HG03280 (cell line): Measurements from ENCODE around the gene CRACR2B.

Source experiments
- ATAC-seq: cut with Tn5 transposase; IDR thresholded peaks from one replicate; pipeline ENCODE4 v1.9.1; 2021; ENCODE audit warnings: mild to moderate bottlenecking, moderate library complexity; ENCODE audit not compliant: unreplicated experiment

The CRACR2B gene

GRCh38 chr11:865462-866430 is 38.0 kb downstream of the CRACR2B start:
- no peak for ATAC-seq

DNA sequence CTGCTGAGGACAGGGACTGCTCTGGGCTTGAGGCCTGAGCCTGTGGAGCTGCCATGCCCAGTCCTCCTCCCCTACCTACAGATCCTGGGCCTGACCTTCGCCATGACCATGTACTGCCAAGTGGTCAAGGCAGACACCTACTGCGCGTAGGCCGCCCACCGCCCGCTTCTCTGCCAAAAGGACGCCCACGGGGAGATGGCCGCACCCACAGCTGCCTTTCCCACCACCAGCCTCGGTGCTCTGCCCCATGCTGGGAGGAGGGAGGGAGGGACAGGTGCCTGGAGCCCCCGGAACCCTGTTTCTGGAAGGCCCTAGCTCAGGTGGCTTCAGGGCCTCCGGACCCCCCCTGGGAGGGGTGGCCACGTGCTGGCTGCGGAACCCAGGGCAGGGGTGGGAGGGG is 38.8 kb downstream of the CRACR2B start:
- ATAC-seq, result no peak

GRCh38 chr11:867856-868358 is 40.2 kb downstream of the CRACR2B start:
- ATAC-seq, result no peak

DNA sequence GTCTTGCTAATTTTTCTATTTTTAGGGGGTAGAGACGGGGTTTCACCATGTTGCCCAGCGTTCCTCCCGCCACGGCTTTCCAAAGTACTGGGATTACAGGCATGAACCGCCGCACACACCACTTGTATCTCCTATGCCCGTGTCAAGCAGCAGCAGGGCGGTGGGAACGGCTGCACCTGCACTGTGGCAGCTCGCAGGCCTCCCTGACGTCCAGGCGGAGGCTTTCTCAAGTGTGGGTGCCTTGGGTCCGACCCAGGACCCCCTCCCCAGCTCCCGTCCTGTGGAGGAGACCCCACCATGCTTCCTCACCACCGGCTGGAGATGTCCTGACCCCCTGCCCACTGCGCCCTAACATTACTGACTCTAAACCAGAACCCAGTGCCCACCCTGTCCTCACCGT is 40.7 kb downstream of the CRACR2B start:
- ATAC-seq, result no peak

- ATAC-seq, result no peak
Observed at GRCh38 chr11:868802-869201, 41.1 kb downstream of the CRACR2B start.

DNA sequence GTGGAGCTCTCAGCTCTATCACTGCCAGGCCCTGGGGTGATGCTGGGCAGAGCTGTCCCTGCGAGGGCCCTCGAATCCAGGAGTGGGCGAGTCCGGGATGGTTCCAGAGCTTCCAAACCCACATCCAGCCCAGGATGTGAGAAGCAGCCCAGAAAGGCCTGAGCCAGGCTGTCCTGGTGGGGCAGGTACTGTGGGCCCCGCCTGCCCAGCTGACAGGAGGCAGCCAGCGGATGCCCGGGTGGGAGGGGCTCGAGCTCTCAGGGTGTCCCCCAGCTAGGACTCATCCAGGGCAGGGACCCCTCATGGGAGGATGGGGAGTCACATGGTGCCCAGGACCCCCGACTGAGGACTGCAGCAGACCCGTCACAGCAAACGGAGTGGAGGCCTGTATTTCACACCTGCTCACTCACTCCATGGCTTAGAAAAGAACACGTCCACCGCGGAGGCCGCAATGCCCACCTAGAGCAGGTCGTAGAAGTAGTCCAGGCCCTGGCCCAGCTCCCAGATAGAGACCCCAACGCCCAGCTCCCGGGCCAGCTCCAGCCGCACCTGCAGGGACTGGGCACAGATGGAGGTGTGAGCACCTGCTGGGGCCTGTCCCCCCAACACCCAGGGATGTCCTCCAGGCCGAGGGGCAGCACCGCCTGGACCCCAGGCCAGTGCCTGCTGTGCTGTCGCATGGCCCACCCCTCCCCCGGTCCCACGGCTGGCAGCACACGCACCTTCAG is 41.8 kb downstream of the CRACR2B start:
- no peak for ATAC-seq

DNA sequence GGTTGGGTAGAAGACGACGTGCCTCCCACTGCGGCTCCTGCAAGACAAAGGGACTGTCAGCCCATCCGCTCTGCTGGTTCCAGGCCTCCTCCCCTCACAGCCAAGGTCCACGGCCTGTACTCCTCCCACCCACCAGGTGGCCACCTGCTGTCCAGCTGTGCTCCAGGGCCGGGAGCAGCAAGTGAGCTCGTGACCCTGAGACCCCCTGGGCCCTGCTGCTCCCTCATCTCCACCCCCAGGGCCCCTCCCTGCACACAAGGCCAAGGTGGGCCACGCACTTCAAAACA is 42.4 kb downstream of the CRACR2B start:
- no peak for ATAC-seq

DNA sequence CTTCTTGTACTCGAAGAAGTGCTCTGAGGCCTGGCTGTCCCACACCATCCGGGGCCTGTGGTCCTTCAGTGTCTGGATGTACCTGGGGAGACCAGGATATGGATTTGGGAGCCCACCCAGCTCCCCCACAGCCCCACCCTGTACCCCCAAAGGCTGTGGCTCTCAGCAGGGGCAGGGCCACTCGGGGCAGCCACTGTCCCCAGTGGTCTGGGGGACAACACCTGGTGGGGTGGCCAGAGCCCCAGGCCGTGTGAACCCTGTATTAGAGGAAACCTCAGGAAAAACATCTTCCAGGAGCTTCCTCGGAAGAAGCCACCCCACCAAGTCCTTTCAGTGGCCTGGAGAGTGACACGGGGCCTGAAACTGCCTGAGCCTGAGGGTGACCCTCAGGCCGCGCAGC is 42.7 kb downstream of the CRACR2B start:
- ATAC-seq, result no peak

GRCh38 chr11:871472-871871 is 43.8 kb downstream of the CRACR2B start:
- no peak for ATAC-seq

DNA sequence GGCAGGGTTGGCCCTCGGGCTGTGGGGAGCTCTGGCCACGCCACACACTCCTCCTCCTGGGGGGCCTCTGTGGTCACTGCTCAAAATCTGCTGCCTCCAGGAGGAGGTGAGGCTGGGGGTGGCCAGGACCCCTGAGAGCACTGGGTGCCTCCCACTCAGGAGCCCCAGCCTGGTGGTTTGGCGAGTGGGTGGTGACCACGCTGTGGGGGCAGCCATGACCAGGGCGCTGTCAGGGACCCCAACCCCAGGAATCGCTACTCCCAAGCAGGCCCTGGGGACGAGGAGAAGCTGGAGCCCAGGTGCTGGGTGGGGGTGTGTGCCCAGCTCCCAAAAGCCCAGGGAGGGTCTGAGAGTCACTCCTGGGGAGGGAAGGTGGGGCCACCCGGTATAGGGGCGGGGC is 45.1 kb downstream of the CRACR2B start:
- ATAC-seq, result no peak

DNA sequence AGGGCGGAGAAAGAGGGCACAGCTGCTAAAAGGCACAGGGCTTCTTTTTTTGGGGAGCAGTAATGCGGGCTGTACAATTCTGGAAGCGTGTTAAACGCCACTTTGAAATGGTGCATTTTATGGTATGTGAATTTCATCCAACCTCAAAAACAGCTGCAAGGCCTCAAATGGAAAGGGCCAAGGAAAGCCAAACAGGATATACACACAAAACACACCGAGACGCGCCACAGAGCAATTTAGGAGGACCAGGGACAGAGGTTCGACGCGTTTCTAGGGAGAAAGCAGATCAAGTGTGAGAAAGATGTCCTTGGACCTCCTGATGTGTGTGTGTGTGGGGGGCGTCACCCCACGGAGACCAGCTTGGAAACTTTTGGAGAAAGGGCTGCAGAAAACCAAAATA is 46.0 kb downstream of the CRACR2B start:
- ATAC-seq, result no peak

DNA sequence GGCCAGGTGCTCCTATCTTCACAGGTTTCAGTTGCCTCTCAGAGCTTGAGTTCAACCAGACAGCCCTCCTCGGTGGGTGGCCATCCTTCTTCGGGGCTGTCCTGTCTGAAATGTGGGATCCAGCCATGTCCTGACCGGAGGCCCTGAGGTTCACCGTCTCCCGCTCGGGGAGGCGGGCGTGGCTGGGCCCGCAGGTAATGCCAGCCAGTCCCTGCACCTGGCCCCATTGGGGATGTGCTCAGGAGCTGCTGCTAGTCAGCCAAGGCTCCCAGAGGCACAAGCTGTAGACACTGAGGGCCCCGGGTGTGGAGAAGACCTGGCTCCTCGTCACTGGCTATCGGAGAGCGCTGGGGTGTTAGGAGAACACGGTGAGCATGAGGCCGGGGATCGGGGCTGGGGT is 47.5 kb downstream of the CRACR2B start:
- ATAC-seq, result no peak

- no peak for ATAC-seq
Observed at GRCh38 chr11:875769-876301, 48.1 kb downstream of the CRACR2B start.

- no peak for ATAC-seq
Observed at GRCh38 chr11:876545-876944, 48.8 kb downstream of the CRACR2B start.

GRCh38 chr11:877565-877964 is 49.8 kb downstream of the CRACR2B start:
- ATAC-seq, result no peak

DNA sequence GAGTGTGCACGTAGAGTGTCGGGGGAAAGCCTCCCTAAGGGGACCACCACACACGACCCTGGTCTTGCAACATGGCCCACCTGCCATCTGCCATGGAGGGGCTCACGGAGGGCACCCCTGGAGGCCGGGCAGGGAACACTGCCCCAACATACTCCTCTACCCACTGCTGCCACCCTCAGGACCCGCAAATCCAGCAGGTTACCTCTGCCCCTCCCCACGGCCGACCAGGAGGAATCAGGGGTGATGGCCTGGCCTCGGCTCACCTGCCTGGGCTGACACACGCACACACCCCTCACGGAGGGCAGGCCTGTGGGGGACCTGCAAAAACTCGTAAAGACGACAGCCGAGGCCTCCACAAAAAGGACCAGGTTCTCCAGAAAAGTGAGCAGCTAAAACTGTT is 52.7 kb downstream of the CRACR2B start:
- no peak for ATAC-seq
